ENCODE data around the gene HYLS1. TPM values are rescaled to one million over a fixed set of nuclear protein-coding genes. Genes with fewer than 3 reads are reported as not detected.
A peak's percentile ranks its signal among the peaks of the same experiment; 100 is the strongest.

Gene HYLS1
- total and polyA plus RNA-seq, 9 of the 15 experiments (the other 6 are each of a cell fraction or from before 2014, with no cell fraction given) = 2.7 to 8.2 (median 4.8) TPM

DNA sequence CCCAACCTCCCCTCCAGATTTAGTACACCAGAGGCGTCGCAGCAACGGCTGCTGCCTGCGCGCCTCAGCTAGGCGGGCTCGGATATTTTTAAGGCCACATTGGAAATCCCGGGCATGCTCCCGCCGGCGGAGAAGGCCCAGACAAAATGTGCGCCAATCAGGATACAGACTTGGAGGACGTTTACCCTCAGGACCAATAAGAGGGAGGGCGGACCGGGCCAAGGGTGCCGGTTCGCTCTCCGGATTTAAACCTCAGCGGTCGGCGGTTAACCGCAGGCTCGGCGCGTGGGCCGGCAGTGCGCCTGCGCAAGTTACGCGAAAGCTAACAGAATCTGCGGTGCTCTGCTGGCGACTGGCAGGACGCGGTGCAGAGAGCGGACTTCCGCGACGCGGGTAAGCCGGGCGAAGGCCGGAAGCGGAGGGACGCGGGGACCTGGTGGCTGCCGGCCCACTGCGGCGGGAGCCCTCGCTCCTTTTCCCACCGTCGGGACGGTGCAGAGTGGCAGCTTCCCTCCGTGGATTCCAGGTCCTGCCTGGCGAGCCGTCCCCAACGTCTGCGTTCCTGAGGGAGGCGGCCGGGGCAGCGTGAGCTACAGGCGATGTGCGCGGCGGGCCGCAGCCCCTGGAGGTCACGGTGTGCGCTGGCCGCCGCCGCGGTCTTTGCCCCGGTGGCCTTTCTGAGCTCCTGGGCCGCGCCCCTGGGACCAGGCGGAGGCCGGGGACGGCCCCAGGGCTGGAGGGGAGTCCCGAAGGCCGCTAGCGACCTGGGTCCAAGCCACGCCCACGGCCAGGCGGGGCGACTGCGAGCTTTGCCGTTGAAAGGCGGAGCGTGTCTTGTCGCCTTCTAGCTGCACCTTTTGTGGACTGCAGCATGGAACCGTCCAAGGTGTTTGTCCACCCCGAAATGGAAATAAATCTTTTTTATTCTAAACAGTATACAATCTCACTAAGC lies at the start of gene HYLS1 (continued):
- no peak for TF ChIP-seq RFX7 (CRISPR knock-in tag; IDR thresholded peaks at IDR 0.05)
- TF ChIP-seq ZNF764 (CRISPR knock-in tag; IDR thresholded peaks at IDR 0.05; ENCODE audit: low read depth) = no peak
- no peak for TF ChIP-seq DDX20 (tag; IDR thresholded peaks at IDR 0.05; ENCODE audit: low read depth)
- no peak for TF ChIP-seq ZNF436 (CRISPR knock-in tag; IDR thresholded peaks at IDR 0.05)
- no peak for TF ChIP-seq SNIP1 (IDR thresholded peaks at IDR 0.05; ENCODE audit: low read depth)
- peak; percentile 94 for TF ChIP-seq L3MBTL2 (IDR thresholded peaks at IDR 0.05)
- TF ChIP-seq RBM22 (IDR thresholded peaks at IDR 0.05; ENCODE audit: low read depth, low read length, poor library complexity, severe bottlenecking) = no peak
- no peak for TF ChIP-seq YBX1 (IDR thresholded peaks at IDR 0.05)
- no peak for TF ChIP-seq ZNF146 (CRISPR knock-in tag; IDR thresholded peaks at IDR 0.05; ENCODE audit: unreplicated experiment)
- no peak for TF ChIP-seq ZKSCAN8 (CRISPR knock-in tag; IDR thresholded peaks at IDR 0.05)
- TF ChIP-seq, protein P1, sequence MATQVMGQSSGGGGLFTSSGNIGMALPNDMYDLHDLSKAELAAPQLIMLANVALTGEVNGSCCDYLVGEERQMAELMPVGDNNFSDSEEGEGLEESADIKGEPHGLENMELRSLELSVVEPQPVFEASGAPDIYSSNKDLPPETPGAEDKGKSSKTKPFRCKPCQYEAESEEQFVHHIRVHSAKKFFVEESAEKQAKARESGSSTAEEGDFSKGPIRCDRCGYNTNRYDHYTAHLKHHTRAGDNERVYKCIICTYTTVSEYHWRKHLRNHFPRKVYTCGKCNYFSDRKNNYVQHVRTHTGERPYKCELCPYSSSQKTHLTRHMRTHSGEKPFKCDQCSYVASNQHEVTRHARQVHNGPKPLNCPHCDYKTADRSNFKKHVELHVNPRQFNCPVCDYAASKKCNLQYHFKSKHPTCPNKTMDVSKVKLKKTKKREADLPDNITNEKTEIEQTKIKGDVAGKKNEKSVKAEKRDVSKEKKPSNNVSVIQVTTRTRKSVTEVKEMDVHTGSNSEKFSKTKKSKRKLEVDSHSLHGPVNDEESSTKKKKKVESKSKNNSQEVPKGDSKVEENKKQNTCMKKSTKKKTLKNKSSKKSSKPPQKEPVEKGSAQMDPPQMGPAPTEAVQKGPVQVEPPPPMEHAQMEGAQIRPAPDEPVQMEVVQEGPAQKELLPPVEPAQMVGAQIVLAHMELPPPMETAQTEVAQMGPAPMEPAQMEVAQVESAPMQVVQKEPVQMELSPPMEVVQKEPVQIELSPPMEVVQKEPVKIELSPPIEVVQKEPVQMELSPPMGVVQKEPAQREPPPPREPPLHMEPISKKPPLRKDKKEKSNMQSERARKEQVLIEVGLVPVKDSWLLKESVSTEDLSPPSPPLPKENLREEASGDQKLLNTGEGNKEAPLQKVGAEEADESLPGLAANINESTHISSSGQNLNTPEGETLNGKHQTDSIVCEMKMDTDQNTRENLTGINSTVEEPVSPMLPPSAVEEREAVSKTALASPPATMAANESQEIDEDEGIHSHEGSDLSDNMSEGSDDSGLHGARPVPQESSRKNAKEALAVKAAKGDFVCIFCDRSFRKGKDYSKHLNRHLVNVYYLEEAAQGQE (IDR thresholded peaks at IDR 0.05; ENCODE audit: borderline replicate concordance) = no peak
- TF ChIP-seq, protein P1 (CRISPR knock-in tag; IDR thresholded peaks at IDR 0.05; ENCODE audit: low read depth) = peak; percentile 62; the same call in 1 of the 2 replicates
- TF ChIP-seq TGIF2 (CRISPR knock-in tag; IDR thresholded peaks at IDR 0.05) = no peak
- TF ChIP-seq KLF1 (tag; IDR thresholded peaks at IDR 0.05) = peak; percentile 81
- TF ChIP-seq NFIX (CRISPR knock-in tag; IDR thresholded peaks at IDR 0.05; ENCODE audit: low read depth) = no peak
- TF ChIP-seq SMARCC2 (IDR thresholded peaks at IDR 0.05; ENCODE audit: low read depth) = no peak
- TF ChIP-seq, protein P2, sequence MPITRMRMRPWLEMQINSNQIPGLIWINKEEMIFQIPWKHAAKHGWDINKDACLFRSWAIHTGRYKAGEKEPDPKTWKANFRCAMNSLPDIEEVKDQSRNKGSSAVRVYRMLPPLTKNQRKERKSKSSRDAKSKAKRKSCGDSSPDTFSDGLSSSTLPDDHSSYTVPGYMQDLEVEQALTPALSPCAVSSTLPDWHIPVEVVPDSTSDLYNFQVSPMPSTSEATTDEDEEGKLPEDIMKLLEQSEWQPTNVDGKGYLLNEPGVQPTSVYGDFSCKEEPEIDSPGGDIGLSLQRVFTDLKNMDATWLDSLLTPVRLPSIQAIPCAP (CRISPR knock-in tag; IDR thresholded peaks at IDR 0.05; ENCODE audit: borderline replicate concordance) = no peak
- no peak for TF ChIP-seq LCOR (CRISPR knock-in tag; IDR thresholded peaks at IDR 0.05)
- no peak for TF ChIP-seq TCF7 (IDR thresholded peaks at IDR 0.05; ENCODE audit: borderline replicate concordance)
- no peak for TF ChIP-seq NCOR1 (IDR thresholded peaks at IDR 0.05)
- TF ChIP-seq PHF20 (IDR thresholded peaks at IDR 0.05; ENCODE audit: partially characterized antibody) = peak; percentile 70

All from K562 (cell line).